ENCODE results near the gene CYB561D1.

CYB561D1 gene

DNA sequence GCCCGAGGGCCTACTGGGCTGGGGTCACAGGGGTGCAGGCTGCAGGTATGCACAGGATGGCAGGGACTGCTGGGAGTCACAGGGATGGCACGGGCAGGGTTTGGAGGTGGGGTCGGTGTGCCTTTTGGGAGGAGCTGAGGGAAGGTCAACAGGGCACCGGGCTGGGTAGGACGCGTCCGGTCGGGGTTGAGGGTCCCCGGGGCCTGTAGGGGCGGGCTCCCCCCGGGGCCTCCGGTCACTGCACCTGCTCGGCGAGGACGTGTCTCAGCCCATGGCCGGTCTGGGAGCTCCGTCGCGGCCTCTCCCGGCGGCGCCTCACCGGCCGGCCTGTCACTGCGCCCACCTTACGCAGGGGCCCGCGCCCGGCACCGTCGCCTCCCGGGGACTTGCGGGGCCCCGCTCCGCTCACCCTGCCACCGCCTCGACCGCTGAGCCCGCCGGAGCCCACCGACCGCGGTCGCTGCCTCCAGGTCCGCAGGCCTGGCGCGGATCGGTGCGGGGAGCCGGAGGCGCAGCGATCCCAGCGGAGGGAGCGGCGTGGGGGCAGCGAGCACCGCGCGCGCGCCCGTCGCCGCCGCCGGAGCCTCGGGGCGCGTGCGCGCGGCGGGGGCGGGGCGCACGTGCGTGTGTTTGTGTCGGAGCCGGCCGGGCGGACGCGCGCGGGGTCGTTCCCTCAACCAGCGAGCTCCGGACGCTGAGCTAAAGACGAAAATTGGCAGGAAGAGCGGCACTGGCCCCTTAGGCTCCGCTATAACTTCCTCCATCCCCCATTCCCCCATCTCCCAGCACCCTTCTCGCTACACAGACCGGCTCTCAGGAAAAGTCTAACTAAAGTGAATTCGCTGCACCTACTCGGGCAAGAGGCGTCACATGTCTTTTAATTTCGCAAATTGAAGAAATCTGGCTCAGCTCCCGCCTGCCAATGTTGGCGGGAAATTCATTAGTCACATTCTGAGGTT lies 15.6 kb downstream of the CYB561D1 start, which contains the start of gene AMIGO1:
AMIGO1 (minus strand) TSS at position 552 of the 959 bp plus-strand sequence. CDS start 815 bp downstream, outside the sequence.
- Histone ChIP-seq H3K4me3 (replicated peaks; ENCODE audit: insufficient read depth, low read length) (peak within 1 kb of the TSS; percentile 53), H3K27ac (replicated peaks) (no peak within 1 kb of the TSS), H3K27me3 (ENCODE audit: insufficient read depth, poor library complexity, severe bottlenecking) (no peaks in the 10 kb centered on the region)
- TF ChIP-seq, protein P1, sequence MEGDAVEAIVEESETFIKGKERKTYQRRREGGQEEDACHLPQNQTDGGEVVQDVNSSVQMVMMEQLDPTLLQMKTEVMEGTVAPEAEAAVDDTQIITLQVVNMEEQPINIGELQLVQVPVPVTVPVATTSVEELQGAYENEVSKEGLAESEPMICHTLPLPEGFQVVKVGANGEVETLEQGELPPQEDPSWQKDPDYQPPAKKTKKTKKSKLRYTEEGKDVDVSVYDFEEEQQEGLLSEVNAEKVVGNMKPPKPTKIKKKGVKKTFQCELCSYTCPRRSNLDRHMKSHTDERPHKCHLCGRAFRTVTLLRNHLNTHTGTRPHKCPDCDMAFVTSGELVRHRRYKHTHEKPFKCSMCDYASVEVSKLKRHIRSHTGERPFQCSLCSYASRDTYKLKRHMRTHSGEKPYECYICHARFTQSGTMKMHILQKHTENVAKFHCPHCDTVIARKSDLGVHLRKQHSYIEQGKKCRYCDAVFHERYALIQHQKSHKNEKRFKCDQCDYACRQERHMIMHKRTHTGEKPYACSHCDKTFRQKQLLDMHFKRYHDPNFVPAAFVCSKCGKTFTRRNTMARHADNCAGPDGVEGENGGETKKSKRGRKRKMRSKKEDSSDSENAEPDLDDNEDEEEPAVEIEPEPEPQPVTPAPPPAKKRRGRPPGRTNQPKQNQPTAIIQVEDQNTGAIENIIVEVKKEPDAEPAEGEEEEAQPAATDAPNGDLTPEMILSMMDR (IDR thresholded peaks at IDR 0.05; ENCODE audit: insufficient read depth, low read length): no peak
- TF ChIP-seq SPI1 (IDR thresholded peaks at IDR 0.05; ENCODE audit: borderline replicate concordance, low read depth) (no peak), GABPA (IDR thresholded peaks at IDR 0.05; ENCODE audit: low read depth) (no peak), POLR2AphosphoS5 (IDR thresholded peaks at IDR 0.05; ENCODE audit: low read depth) (no peak)
- TF ChIP-seq, protein P2, sequence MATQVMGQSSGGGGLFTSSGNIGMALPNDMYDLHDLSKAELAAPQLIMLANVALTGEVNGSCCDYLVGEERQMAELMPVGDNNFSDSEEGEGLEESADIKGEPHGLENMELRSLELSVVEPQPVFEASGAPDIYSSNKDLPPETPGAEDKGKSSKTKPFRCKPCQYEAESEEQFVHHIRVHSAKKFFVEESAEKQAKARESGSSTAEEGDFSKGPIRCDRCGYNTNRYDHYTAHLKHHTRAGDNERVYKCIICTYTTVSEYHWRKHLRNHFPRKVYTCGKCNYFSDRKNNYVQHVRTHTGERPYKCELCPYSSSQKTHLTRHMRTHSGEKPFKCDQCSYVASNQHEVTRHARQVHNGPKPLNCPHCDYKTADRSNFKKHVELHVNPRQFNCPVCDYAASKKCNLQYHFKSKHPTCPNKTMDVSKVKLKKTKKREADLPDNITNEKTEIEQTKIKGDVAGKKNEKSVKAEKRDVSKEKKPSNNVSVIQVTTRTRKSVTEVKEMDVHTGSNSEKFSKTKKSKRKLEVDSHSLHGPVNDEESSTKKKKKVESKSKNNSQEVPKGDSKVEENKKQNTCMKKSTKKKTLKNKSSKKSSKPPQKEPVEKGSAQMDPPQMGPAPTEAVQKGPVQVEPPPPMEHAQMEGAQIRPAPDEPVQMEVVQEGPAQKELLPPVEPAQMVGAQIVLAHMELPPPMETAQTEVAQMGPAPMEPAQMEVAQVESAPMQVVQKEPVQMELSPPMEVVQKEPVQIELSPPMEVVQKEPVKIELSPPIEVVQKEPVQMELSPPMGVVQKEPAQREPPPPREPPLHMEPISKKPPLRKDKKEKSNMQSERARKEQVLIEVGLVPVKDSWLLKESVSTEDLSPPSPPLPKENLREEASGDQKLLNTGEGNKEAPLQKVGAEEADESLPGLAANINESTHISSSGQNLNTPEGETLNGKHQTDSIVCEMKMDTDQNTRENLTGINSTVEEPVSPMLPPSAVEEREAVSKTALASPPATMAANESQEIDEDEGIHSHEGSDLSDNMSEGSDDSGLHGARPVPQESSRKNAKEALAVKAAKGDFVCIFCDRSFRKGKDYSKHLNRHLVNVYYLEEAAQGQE (IDR thresholded peaks at IDR 0.05; ENCODE audit: insufficient replicate concordance, low read depth): no peak
- peak in 1 of 2 experiments; percentile 49 for DNase-seq (ENCODE audit: low read depth in 1 of 2, low spot score in 1 of 2)

DNA sequence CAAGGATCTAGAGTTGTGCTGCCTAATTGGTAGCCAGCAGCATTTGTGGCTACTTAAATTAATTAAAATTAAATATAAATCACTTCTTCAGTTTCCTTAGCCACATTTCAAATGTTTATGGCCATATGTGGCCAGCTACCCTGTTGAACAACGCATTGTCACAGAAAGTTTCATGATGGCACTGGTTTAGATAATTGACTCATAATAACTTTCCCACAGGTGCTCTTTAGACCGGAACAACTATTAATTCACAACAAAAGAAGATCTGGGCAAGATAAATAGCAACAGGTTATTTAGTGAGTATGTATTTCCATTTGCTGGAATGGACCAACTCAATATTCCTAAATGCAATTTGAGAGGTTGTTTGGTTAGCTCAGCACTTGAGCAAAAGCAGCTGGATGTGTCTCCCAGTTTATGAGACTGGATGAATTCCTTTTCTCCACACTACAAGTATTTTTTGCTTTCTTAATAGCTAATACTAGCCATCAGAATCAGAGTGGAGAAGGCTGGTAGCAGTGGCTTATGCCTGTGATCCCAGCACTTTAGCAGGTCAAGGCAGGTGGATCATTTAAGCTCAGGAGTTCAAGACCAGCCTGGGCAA lies 19.3 kb downstream of the CYB561D1 start:
- Histone ChIP-seq H3K27me3 (ENCODE audit: insufficient read depth, poor library complexity, severe bottlenecking) (no peaks in the 10 kb centered on the region), H3K4me3 (replicated peaks; ENCODE audit: insufficient read depth, low read length) (no peak overlapping the region), H3K27ac (replicated peaks) (no peak overlapping the region)
- DNase-seq (ENCODE audit: low read depth in 1 of 2, low spot score in 1 of 2): no peak
- TF ChIP-seq, protein P1 (IDR thresholded peaks at IDR 0.05; ENCODE audit: insufficient read depth, low read length): no peak
- TF ChIP-seq SPI1 (IDR thresholded peaks at IDR 0.05; ENCODE audit: borderline replicate concordance, low read depth) (no peak), GABPA (IDR thresholded peaks at IDR 0.05; ENCODE audit: low read depth) (no peak), POLR2AphosphoS5 (IDR thresholded peaks at IDR 0.05; ENCODE audit: low read depth) (no peak)
- TF ChIP-seq, protein P2 (IDR thresholded peaks at IDR 0.05; ENCODE audit: insufficient replicate concordance, low read depth): no peak

DNA sequence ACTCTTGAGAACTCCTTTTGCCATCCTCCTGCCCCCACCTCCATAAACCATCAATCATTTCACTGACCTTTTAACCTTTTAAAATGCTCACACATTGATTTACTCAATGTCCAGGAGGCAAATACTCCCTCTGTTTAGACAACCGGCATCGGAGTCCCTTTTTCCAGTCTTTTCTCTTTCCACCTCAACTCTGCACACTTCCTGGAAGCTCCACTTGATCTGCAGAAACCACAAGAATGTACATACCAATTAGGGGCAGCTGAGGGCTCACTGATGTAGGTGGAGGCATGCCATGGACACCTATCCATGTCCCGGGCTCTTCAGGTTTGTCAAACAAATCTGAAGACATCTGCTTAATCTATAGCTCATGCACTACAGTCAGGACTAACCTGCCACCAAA lies 21.0 kb downstream of the CYB561D1 start:
- no peak for DNase-seq (ENCODE audit: low read depth in 1 of 2, low spot score in 1 of 2)
- no peaks in the 10 kb centered on the region for H3K27me3 ChIP-seq (ENCODE audit: insufficient read depth, poor library complexity, severe bottlenecking)
- TF ChIP-seq, protein P1 (IDR thresholded peaks at IDR 0.05; ENCODE audit: insufficient read depth, low read length): no peak
- TF ChIP-seq GABPA (IDR thresholded peaks at IDR 0.05; ENCODE audit: low read depth) (no peak), SPI1 (IDR thresholded peaks at IDR 0.05; ENCODE audit: borderline replicate concordance, low read depth) (no peak)
- TF ChIP-seq, protein P2 (IDR thresholded peaks at IDR 0.05; ENCODE audit: insufficient replicate concordance, low read depth): no peak
- H3K4me3 ChIP-seq (replicated peaks; ENCODE audit: insufficient read depth, low read length): no peak overlapping the region
- H3K27ac ChIP-seq (replicated peaks): no peak overlapping the region

All from HL-60 (cell line).